HG02870 (cell line): ENCODE measurements around the gene DCLRE1C.
"Not testable (repeated sequence)": the region's sequence is repeated elsewhere in the genome, so short reads cannot be mapped to it uniquely, and the experiment has no call there.

ENCODE experiments used
- ATAC-seq: cut with Tn5 transposase; IDR thresholded peaks from one replicate; pipeline ENCODE4 v1.9.1; 2021; ENCODE audit warnings: mild to moderate bottlenecking, moderate library complexity; ENCODE audit not compliant: unreplicated experiment

Gene DCLRE1C

DNA sequence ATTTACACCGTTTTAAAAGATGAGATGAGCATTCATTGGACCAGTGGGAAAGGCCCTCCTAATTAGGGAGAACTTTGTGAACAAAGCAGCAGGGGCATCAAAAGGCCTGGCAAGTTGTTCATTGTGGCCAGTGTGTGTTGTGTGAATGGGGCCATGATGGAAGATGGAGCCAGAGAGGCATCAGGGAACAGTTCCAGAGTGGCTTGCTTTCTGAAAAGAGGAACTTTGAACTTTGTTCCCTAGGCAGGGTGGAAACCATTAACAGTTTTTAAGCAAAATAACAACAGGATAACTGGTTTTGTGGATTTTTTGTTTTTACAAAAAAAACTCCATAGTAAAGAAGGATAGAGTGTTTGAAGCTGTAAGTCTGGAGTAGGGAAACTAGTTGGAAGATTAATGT, 62.7 kb downstream of the DCLRE1C start:
- no peak for ATAC-seq

DNA sequence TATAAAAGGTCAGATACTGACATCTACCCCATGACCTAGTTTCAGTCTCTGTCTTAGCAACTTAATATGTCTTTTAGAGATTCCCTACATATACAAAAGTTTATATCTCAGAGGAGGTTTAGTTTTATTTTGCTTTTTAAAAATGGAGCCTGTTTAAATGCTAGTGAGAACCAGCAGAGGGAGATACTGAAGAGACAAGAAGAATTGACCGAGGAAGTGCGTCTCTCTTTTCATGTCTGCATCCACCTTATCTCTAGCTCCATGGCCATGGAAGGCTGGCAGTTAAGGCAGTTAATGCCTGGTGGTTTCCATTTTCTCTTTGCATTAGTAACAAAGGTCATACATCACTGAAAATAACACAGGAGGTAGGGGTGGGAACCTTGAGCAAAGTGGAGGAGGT, 64.6 kb downstream of the DCLRE1C start:
- no peak for ATAC-seq

DNA sequence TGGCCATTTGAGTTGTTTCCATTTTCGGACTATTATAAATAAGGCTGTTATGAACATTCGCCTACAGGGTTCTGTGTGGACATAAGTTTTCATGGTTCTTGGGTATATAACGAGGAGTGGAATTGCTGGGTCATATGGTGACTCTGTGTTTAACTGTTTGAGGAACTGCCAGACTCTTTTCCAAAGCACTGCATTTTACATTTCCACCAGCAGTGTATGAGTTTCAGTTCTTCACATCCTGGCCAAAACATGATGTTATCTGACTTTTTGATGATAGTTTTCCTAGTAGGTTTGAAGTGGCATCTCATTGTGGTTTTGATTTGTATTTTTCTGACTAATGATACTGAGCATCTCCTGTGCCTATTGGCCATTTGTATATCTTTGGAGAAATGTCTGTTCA, 69.8 kb downstream of the DCLRE1C start:
- ATAC-seq, result no peak

DNA sequence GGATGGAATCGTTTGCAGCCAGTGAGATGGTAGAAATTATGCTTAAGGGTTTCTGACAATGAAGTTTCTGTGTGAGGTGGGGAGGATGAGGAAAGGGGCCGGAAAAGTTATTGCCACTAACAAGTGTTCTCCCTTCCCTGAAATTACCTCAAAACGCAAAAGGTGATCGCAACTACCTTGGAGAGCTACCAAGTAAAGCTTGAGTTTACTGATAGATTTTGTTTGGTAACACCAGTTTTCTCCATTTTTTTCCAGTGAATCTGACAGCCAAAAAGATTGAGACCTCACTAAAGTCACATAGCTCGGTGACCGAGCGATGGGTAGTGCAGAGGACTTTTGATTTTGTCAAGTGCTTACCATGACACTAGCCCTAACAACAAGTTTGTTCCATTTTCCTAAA, 73.7 kb downstream of the DCLRE1C start:
- no peak for ATAC-seq

DNA sequence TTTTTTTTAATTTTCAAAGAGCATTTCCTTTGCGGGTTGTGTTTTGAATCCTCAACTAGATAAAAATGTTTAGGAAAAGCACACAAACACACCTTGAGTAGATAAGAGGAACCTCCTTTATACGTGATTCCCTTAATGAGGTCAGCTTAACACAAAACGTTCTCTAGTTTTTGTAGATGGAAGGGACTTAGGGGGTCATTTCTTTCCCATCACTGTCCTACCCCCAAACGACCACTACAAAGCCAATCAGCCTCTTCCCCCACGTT, 74.0 kb downstream of the DCLRE1C start:
- no peak for ATAC-seq

DNA sequence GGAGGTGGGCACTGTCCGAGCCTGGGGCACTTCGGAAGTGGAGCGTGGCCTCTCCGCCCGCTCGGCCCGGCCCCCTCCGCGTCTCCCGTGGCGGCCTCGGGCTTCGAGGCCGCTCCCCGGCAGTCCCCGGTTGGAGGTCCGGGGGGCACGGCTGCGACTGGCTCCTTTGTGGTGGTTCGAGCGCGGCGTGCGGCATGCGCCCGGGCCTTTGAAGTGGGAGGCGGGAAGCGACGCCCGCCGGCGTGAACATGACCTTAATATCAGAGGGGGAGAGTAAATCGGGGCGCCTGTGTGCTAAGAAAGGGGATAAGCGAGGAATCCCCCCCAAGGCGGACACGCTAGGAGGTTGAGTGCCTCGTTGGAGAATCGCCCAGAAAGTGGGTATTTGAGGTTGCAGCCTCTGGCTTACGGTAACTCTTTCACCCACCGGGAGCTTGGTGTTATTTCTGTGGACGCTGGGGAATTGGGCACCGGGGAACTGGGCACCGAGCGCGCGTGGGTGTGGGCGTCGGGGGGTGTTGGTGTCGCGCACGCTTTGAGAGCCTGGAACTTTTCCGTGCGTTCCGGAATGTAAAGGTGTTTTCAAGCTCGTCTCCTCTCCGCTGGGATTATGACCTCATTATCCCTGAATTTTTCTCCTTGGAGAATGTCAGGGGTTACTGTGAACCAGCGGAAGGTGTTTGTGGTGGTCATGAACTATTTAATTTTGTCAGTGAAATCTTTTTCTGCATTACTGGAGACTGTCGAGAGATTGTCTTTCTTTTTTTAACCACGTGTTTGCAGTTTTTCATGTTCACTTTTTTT, 74.6 kb downstream of the DCLRE1C start:
- peak; percentile 13 for ATAC-seq

DNA sequence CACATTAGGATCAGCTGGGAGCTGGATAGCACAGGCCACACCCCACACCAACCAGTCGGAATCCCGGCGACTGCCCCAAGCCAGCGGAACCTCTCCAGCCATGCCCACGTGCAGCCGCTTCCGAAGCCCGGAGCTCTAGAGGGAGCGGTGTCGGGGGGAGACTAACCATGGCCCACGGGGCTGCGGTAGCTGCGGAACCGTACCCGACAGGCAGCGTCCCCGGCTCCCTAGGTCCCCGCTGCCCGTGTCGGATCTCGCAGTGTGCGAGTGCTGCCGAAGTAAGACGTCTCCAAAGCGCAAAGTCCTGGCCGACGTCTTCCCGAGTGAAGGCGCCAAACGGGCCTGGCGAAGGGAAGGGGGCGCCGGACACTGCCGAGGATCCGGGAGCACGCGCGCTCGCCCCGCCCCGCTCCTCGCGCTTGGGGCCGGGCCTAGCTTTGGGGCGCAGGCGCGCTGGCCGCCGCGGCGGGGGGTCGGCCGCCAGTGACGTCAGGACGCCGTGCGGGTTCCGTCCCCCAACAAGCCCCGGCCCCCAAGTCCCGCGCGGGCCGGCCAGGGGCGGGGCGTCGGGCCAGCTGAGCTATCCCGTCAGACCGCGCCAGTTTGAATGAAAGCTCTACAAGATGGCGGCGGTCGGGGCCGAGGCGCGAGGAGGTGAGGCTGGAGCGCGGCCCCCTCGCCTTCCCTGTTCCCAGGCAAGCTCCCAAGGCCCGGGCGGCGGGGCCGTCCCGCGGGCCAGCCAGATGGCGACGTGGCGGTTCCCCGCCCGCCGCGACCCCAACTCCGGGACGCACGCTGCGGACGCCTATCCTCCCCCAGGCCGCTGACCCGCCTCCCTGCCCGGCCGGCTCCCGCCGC, 75.4 kb downstream of the DCLRE1C start, which contains the start of gene SUV39H2:
TSS of gene SUV39H2 (plus strand) at position 601 of the 858 bp plus-strand sequence. CDS start at position 624, 23 bp downstream.
- peak; percentile 90 for ATAC-seq

DNA sequence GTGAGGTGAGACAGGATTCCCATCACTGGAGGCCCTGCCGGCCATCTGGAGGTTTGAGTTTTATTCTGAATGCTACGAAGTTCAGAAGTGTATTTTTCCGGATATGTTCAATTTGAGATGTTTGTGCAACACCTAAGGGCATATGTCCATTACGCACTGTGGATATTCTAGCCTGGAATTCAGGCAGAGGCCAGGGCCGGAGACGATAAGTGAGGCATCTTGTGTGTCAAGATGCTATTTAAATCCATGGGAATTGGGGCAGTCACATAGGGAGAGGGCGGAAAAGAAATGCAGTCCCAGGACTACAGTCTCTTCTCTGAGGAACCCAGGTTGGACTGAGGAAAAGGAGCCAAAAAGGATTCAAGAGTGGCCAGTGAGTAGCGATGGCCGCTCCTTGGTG, 77.1 kb downstream of the DCLRE1C start:
- no peak for ATAC-seq

DNA sequence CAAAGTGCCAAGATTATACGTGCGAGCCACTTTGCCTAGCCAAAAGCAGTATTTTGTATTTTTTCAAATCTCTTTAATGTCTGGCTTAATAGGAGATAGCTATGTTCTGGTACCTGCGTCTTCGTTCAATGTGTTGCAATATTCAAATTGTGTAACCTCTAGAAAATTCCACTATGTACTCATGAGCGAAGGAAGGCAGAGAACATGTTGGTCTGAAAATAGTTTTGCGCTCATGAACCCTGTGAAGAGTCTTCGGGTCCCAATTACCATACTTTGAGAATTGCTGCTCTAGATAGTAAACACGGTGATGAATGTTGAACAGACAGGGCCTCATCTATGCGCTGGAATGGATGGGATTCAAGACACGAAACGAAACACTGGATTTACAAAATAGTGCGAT, 78.0 kb downstream of the DCLRE1C start:
- no peak for ATAC-seq

DNA sequence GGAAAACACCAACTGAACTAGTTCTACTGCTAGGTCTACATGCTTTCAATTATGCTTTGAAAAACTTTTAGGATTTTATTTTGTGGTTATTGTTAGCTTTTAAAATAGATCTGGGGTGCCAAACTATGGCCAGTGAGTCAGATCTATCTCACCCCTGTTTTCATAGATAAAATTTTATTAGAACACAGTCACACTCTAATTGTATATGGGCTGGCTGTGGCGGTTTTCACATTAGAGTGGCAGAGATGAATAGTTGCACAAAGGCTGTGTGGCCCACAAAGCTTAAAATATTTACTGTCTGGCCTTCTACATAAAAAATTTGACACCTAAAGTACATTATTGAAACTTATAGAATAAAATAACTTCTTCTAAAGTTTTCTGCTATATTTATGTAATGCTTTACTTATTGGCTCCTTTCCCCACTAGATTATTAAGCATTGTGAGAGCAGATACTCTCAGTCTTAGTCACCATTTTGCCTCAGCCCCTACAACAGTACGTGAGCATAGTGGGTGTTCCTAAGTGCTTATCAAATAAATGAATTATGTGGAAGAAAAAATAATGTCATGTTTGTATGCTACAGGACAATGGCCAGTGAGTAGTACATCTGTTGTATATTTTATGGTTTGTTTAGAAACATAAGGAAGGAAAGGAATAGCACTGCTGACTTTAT, 80.7 kb downstream of the DCLRE1C start:
- ATAC-seq, result peak; percentile 68

DNA sequence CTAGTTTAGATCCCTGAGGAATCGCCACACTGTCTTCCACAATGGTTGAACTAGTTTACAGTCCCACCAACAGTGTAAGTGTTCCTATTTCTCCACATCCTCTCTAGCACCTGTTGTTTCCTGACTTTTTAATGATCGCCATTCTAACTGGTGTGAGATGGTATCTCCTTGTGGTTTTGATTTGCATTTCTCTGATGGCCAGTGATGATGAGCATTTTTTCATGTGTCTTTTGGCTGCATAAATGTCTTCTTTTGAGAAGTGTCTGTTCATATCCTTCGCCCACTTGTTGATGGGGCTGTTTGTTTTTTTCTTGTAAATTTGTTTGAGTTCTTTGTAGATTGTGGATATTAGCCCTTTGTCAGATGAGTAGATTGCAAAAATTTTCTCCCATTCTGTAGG, 89.0 kb downstream of the DCLRE1C start:
- ATAC-seq, result not testable (repeated sequence)

DNA sequence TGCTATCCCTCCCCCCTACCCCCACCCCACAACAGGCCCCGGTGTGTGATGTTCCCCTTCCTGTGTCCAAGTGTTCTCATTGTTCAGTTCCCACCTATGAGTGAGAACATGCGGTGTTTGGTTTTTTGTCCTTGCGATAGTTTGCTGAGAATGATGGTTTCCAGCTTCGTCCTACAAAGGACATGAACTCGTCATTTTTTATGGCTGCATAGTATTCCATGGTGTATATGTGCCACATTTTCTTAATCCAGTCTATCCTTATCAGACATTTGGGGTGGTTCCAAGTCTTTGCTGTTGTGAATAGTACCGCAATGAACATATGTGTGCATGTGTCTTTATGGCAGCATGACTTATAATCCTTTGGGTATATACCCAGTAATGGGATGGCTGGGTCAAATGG, 89.4 kb downstream of the DCLRE1C start:
- ATAC-seq, result not testable (repeated sequence)

DNA sequence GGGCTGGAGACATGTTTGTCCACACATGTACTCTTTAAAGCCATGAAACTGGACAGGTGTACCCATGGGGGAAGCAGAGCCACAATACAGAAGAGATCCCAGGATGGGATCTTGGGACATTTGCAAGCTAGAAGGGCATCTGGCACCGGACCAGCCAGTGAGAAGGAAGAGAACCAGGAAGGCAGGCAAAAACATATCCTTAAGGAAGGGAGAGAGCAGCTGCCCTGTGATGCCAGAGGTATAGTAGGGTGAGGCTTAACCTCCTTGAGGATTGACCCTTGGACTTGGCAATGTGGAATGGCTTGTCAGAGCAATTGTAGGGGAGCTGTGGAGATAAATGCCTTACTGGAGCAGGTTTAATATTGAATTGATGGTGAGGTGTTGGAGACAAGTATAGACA, 93.1 kb downstream of the DCLRE1C start:
- no peak for ATAC-seq

DNA sequence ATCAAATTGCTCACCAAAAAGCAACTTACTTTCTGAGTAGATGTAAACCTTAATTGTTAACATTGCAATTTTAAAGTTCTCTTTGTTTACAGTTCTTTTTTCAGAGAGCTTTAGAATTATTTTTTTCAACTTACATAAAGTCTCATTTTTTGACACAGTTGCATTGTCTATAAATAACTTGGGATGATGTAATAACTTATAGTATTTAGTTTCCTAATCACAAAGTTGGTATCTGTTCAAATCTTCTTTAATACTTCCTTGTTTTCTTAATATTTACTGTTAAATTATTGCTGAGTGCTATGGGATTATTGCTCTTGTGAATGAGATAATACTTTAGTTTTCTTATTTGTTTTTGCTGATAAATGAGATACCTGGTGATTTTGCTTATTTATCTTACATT, 94.1 kb downstream of the DCLRE1C start:
- ATAC-seq, result no peak

DNA sequence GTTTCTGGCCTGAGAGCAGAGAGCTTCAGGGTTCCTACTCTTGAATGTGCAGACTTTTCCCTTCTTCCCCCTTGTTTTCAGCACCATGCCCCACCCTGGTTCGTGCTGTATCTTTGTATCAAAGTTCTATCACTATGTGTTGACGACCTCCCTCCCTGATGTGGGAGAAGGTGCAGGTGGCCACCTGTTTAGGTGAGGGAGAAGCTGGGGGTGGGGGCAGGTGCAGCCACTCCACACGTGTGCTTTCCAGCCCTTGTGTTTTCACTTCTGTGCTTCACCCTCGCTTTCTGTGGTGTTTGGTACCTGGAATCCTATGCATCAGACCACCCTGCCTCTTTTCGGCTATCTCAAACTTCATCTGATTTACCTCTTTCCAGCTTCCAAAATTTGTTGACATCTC, 94.9 kb downstream of the DCLRE1C start:
- no peak for ATAC-seq

DNA sequence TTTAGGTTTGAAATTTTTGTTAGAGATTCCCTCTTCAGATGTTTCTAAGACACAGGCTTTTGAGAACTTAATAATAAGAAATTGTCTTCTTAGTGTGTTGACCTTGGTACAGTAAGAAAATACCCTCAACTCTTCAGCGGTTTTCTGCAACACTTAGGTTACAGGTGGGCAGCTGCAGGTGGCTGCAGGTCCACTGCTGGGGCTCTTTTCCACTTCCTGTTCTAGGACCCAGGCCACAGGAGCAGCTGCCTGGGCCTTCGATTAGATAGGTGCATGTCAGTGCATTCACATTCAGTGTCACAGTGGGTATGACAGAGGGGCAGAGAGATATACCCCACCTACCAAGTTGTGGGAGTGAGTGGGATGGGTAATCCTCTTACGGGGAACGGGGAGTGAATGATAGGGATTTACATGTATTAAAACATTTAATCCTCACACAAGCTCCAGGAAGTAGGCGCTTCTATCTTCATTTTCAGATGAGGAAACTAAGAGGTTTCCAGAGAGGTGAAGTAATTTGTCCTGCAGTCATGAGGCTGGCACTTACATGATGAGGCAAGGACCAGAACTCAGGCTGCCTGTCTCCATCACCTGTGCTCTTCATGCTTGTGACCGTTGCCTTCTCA, 95.4 kb downstream of the DCLRE1C start:
- ATAC-seq, result no peak

DNA sequence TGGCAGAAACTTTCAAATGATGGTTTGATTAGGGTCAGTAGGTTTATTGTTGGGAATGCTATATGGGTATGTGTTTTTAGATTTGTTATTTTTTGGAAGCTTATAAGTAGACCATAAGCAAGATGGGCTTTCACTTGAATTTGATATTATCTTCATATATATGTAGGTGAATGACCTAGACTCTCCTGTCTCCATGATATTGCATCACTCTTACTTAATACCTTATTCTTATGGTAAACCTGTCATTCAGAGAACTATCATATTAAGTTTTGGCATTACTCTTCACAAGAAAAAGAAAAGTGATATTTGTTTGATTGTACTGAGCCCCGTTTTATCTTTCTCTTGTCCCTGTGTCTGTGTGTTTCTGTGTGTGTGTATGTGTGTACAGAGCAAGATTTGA, 98.4 kb downstream of the DCLRE1C start:
- ATAC-seq, result no peak

DNA sequence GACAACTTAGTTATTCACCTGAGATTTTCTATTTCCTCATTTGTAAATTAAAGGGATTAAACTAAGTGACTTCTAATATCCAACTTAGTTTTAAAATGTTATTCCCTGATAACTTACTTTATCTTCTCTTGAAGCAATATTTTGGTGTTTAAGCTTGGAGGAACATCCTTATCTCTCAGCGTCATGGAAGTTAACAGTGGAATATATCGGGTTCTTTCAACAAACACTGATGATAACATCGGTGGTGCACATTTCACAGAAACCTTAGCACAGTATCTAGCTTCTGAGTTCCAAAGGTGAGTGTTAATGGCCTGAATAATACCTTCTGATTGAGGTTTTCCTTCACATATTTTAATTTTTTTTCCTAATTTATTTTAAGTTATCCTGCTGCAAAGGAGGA, 101.7 kb downstream of the DCLRE1C start:
- no peak for ATAC-seq
